Cardiac muscle cell (in vitro differentiated cells and primary cell): Measurements from ENCODE around the gene DIPK2A. TPM values are rescaled to one million over a fixed set of nuclear protein-coding genes. Genes with fewer than 3 reads are reported as not detected.

Experiments
- DNase-seq, 2 donors: peaks; one replicate each; pipeline versions ENCODE4 v3.0.0 to v3.0.0-alpha.2; 2010 to 2017; ENCODE audit warnings: low read depth in 1 of 2, low spot score in 1 of 2
- H3K27ac ChIP-seq: fragments of 200-600 bp; sonication (generic); 2 replicates; pipeline ENCODE4 v1.5.1; 2016
- H3K27me3 ChIP-seq: fragments of 200-600 bp; sonication (generic); 2 replicates; pipeline ENCODE4 v1.6.0; 2016; ENCODE audit warnings: control low read depth
- H3K36me3 ChIP-seq: fragments of 200-600 bp; sonication (generic); 2 replicates; pipeline ENCODE4 v1.5.1; 2016; ENCODE audit warnings: control low read depth
- H3K4me1 ChIP-seq: fragments of 200-600 bp; sonication (generic); 2 replicates; pipeline ENCODE4 v1.8.1; 2017; ENCODE audit warnings: low read depth, mild to moderate bottlenecking, mixed run types
- H3K4me3 ChIP-seq: fragments of 200-600 bp; sonication (generic); 2 replicates; pipeline ENCODE4 v1.5.1; 2016; ENCODE audit warnings: mild to moderate bottlenecking
- H3K9me3 ChIP-seq: fragments of 200-600 bp; sonication (generic); 2 replicates; pipeline ENCODE4 v1.5.1; 2017; ENCODE audit warnings: low read depth, mild to moderate bottlenecking, control low read depth
- polyA plus RNA-seq: library from polyadenylated mRNA; unstranded; fragments of >200 nt; fragmentation: Nextera tagmentation; extraction: Ambion mirVana; gene quantifications from 2 replicates; pipeline ENCODE4 v1.2.1, GENCODE V29; 2016
- total RNA-seq: library from RNA; depleted of rRNA; stranded (reverse); fragments of >200 nt; gene quantifications from 2 replicates; pipeline ENCODE4 v1.2.3, GENCODE V29; 2016
- TF ChIP-seq, protein P1 (sequence below): IDR thresholded peaks from 2 replicates; pipeline ENCODE4 v1.5.1; 2012; ENCODE audit warnings: low read depth, mild to moderate bottlenecking, low read length

The DIPK2A gene
- total and polyA plus RNA-seq, 2 experiments from 2014 or later = 21.1 to 42.7 TPM

DNA sequence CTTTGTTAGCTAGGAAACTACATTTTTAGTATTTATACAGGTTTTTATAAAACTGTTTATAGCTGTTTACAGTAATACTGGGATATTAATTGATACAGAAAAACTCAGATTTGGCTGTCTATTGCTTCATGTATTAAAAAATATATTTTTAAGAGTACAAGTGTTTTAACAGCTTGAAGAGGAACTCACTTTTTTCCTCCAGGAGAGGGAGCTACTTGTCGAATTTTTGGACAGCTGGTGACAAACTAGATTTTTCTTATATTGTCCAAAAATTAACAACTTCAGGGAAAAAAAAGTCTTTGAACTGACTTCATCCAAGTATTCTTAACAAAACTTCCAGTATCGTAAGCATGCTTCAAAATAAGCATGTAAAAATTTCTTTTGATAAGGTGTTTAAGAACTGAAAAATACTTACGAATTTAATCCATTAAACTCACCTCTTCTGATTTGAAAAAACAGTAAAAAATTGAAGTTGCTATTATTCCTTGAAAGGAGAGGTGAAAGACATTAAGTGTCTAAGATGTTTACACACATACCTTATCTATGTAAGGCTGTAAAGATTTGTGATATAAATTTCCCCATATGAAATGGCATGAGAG lies 4.0 kb downstream of the DIPK2A start:
- Histone ChIP-seq H3K27ac (no peak overlapping the region), H3K36me3 (no peaks in the 10 kb centered on the region), H3K4me3 (peak overlapping the region; percentile 75)

DNA sequence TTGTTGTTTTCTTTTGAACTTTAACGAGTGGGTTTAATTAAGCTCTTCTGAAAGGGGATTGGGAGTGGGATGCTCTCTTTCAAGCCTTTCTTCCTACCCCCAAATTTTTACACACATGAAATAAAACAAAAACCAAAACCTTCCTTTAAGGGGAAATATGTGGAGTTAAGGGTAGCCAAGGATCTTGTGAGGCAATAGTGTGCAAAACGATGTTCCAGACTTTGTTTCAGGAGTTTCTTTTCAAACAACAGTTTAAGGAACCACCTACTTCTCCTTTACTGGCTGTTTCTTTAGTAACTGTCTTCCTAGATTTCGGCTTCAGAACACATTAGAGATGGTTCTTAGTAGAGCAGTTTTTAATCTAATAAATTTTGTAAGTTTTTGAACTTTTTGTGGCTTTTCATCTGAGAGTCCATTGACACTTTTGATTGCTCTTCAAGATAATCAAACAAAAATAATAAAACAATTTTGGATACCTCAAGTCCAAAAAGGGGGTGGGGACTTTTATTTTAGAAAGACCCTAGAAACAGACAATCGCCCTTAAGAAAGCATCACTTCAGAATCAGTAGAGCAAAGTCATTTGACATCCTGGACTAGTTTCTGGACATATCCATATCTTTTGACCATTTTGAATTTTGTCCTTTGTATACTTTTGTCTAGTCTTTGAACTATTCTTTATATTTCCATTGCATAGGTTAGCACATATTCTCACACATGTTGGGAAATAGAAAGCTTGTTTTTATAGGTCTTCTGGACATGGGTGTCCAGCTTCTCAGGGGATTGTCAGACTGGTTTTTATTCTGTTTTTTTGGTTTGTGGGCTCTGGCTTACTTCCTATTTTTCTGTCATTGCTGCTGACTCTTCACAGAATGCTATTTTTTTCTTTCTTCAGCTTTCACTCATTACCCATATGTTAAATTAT lies 6.0 kb downstream of the DIPK2A start:
- peak in 1 of 2 donors; percentile 63 for DNase-seq
- Histone ChIP-seq H3K27ac (no peak overlapping the region), H3K36me3 (no peaks in the 10 kb centered on the region), H3K9me3 (no peaks in the 10 kb centered on the region), H3K4me1 (peaks cover 24% of the 10 kb centered on the region), H3K27me3 (no peaks in the 10 kb centered on the region), H3K4me3 (no peak overlapping the region)
- TF ChIP-seq, protein P1, sequence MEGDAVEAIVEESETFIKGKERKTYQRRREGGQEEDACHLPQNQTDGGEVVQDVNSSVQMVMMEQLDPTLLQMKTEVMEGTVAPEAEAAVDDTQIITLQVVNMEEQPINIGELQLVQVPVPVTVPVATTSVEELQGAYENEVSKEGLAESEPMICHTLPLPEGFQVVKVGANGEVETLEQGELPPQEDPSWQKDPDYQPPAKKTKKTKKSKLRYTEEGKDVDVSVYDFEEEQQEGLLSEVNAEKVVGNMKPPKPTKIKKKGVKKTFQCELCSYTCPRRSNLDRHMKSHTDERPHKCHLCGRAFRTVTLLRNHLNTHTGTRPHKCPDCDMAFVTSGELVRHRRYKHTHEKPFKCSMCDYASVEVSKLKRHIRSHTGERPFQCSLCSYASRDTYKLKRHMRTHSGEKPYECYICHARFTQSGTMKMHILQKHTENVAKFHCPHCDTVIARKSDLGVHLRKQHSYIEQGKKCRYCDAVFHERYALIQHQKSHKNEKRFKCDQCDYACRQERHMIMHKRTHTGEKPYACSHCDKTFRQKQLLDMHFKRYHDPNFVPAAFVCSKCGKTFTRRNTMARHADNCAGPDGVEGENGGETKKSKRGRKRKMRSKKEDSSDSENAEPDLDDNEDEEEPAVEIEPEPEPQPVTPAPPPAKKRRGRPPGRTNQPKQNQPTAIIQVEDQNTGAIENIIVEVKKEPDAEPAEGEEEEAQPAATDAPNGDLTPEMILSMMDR = no peak

More for the DNA sequence above, 4.0 kb downstream of the DIPK2A start:
- peak; percentile 21 to 80 for DNase-seq
- no peaks in the 10 kb centered on the region for H3K9me3 ChIP-seq
- no peaks in the 10 kb centered on the region for H3K27me3 ChIP-seq
- H3K4me1 ChIP-seq = peaks cover 24% of the 10 kb centered on the region
- TF ChIP-seq, protein P1 = peak; percentile 59

DNA sequence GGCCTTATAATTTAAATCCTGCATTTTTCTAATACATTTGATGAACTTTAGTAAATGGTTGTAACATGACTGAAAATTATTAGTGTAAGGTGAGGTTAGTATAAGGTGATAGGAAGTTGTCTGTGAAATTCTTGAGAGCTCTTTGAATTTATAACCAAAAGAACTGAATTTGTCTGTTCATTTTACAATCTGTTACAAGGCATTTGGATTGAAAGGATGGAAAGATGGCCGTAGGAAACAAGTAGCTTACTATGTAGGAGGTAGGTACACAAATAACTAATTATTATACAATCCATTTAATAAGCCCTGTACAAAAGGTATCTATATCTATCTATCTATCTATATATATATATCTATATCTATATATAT lies 6.6 kb downstream of the DIPK2A start:
- Histone ChIP-seq H3K4me1 (peaks cover 24% of the 10 kb centered on the region), H3K27me3 (no peaks in the 10 kb centered on the region), H3K4me3 (no peak overlapping the region), H3K27ac (no peak overlapping the region), H3K36me3 (no peaks in the 10 kb centered on the region), H3K9me3 (no peaks in the 10 kb centered on the region)
- no peak for DNase-seq
- TF ChIP-seq, protein P1 = no peak

DNA sequence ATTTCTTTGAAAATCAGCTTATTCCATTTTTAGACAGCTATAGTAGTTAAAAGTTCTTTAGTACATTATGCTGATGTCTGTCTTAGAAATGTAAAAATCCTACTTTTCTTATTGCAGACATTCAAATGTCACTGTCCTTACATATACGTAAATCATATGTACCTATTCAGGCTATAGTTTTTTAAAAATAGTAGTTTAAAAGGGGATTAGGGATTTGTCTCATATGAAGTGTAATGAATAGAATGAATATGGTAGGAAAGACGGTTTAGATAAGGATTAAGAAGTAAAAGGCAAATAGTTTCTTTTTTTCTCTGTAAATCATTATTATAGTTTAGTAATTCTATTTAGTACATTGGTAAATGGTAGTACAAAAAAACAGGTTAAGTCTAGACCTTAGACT lies 7.4 kb downstream of the DIPK2A start:
- Histone ChIP-seq H3K27ac (no peak overlapping the region), H3K27me3 (no peaks in the 10 kb centered on the region), H3K36me3 (no peaks in the 10 kb centered on the region), H3K9me3 (no peaks in the 10 kb centered on the region), H3K4me1 (peaks cover 24% of the 10 kb centered on the region), H3K4me3 (no peak overlapping the region)
- TF ChIP-seq, protein P1 = no peak
- DNase-seq = no peak

DNA sequence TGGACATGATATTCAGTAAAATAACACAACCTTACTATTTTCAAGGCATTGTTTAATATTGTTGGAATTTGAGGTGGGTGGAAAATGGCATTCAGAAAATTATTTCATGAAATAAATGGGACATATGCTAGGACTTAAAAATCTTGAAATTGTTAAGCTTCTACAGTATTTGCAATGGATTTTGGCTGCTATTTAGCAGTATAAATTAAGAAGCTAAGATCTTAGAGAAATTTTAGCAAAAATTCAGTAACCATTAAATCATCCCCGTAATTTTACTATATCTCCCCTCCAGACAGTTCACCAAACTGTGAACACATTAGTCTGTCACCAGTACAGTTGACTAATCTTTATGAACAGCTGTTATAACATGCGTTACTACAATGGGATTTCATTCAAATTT lies 8.2 kb downstream of the DIPK2A start:
- Histone ChIP-seq H3K4me1 (peaks cover 24% of the 10 kb centered on the region), H3K36me3 (no peaks in the 10 kb centered on the region), H3K4me3 (no peak overlapping the region), H3K27me3 (no peaks in the 10 kb centered on the region), H3K9me3 (no peaks in the 10 kb centered on the region), H3K27ac (no peak overlapping the region)
- DNase-seq = no peak
- TF ChIP-seq, protein P1 = no peak
